Measurements from ENCODE around the gene GMDS.

DNA sequence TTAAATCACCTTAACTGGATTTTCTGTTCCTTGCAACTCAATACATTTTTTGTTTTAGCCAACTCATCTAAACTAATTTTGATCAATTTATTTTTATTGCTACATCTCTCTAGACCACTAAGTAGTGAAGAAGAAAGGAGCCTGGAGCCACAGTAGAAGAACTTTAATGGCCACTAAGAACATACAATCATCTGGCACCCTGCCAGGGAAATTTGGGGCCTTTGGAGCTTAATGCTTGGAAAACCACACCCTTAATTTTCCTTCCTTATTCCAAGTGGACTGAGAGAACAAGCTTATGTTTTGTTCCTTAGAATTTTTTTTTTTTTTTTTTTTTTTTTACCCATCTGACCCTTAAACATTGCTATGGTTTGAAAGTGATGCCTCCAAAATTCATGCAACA lies 12.0 kb upstream of the GMDS start:
- TF ChIP-seq, protein P1, sequence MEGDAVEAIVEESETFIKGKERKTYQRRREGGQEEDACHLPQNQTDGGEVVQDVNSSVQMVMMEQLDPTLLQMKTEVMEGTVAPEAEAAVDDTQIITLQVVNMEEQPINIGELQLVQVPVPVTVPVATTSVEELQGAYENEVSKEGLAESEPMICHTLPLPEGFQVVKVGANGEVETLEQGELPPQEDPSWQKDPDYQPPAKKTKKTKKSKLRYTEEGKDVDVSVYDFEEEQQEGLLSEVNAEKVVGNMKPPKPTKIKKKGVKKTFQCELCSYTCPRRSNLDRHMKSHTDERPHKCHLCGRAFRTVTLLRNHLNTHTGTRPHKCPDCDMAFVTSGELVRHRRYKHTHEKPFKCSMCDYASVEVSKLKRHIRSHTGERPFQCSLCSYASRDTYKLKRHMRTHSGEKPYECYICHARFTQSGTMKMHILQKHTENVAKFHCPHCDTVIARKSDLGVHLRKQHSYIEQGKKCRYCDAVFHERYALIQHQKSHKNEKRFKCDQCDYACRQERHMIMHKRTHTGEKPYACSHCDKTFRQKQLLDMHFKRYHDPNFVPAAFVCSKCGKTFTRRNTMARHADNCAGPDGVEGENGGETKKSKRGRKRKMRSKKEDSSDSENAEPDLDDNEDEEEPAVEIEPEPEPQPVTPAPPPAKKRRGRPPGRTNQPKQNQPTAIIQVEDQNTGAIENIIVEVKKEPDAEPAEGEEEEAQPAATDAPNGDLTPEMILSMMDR (IDR thresholded peaks at IDR 0.05), result no peak
- no peak for TF ChIP-seq POLR2A (IDR thresholded peaks at IDR 0.05)

All from heart left ventricle (tissue), 13 donors.